ENCODE data around the gene SPSB2.

Gene SPSB2

GRCh38 chr12:6837370-6838060 is 35.6 kb downstream of the SPSB2 start:
- no peak overlapping the region for H3K27ac ChIP-seq
- TF ChIP-seq ZFX (IDR thresholded peaks at IDR 0.05), result no peak
- no peak for TF ChIP-seq CTCF (conservative IDR thresholded peaks at IDR 0.05)

- no peak overlapping the region for H3K27ac ChIP-seq
- no peak for TF ChIP-seq CTCF (conservative IDR thresholded peaks at IDR 0.05)
- TF ChIP-seq ZFX (IDR thresholded peaks at IDR 0.05), result no peak
Observed at GRCh38 chr12:6836851-6837250, 36.3 kb downstream of the SPSB2 start.

DNA sequence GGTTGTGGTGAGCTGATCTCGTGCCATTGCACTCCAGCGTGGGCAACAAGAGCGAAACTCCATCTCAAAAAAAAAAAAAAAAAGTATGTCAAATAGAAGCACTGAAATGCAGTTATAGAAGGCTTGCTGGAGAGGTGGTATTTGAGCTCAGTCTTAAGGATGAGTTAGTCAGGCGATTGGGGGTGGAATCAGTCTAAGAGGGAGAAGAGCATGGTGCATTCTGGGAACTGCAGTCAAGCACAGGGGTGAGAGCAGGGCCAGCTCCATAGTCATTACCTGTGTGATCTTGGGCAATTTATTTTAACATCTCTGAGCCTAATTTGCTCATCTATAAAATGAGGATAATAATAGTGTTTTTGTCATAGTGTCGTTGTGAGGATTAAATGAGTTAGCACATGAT is 38.2 kb downstream of the SPSB2 start:
- no peak overlapping the region for H3K27ac ChIP-seq
- TF ChIP-seq CTCF (conservative IDR thresholded peaks at IDR 0.05) (no peak), ZFX (IDR thresholded peaks at IDR 0.05) (no peak)

DNA sequence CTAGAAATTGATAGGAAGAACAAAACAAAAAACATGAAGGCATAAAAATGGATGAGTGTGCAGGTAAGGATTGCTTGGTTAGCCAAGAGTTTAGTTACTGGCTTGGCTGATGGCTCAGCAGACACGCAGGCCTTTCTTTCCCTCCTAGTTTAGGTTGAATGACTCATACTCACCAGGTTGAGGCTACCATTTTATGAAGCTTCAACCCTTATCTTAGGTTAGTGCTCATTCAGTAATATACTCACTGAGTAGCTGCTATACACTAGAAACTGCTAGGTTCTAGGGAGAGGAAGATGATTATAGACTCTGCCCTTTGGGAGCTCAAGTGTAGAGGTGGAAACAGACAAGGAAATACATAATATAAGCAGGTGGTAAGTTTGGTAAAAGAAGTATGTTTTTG is 38.8 kb downstream of the SPSB2 start:
- no peak for TF ChIP-seq ZFX (IDR thresholded peaks at IDR 0.05)
- TF ChIP-seq CTCF (conservative IDR thresholded peaks at IDR 0.05), result no peak
- no peak overlapping the region for H3K27ac ChIP-seq

GRCh38 chr12:6833189-6833890 is 39.8 kb downstream of the SPSB2 start:
- TF ChIP-seq ZFX (IDR thresholded peaks at IDR 0.05), result no peak
- TF ChIP-seq CTCF (conservative IDR thresholded peaks at IDR 0.05), result no peak
- no peak overlapping the region for H3K27ac ChIP-seq

DNA sequence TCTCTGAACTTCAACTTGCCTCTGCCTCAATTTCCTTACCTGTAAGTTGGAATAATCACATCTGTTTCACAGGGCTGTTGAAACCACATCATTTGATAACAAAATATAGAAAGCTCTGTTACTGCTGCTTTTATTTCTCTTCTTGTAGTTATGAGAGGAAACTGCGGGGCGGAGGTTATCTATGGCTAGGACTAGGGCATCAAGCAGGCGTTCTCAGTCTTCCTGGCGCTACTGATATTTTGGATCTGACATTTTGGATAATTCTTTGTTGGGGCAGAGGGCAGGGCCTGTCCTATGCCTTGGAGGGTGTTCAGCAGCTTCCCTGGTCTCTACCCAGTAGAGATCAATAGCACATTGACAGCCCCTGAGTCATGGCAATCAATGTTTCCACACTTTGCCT is 41.0 kb downstream of the SPSB2 start:
- H3K27ac ChIP-seq, result no peak overlapping the region
- no peak for TF ChIP-seq CTCF (conservative IDR thresholded peaks at IDR 0.05)
- TF ChIP-seq ZFX (IDR thresholded peaks at IDR 0.05), result no peak

- TF ChIP-seq ZFX (IDR thresholded peaks at IDR 0.05), result no peak
- TF ChIP-seq CTCF (conservative IDR thresholded peaks at IDR 0.05), result no peak
- no peak overlapping the region for H3K27ac ChIP-seq
Observed at GRCh38 chr12:6831450-6831995, 41.6 kb downstream of the SPSB2 start.

All from C4-2B (cell line).